Immature natural killer cell (primary cell): ENCODE results near the gene AP3S2. TPM values are rescaled to one million over a fixed set of nuclear protein-coding genes. Genes with fewer than 3 reads are reported as not detected.

Experiments used
- DNase-seq, 3 donors: peaks; one replicate each; pipeline ENCODE4 v3.0.0; 2022; ENCODE audit warnings: mixed read lengths in 1 of 3
- H3K27ac Mint-ChIP-seq, 6 donors: one replicate each; pipeline ENCODE4 v1.8.0; 2020; ENCODE audit warnings: mixed read lengths in 6 of 6, mild to moderate bottlenecking in 5 of 6, inconsistent platforms in 4 of 6, moderate library complexity in 3 of 6
- H3K27me3 Mint-ChIP-seq, 3 donors: one replicate each; pipeline ENCODE4 v1.8.0; 2020 to 2021; ENCODE audit warnings: low read depth in 3 of 3, mild to moderate bottlenecking in 3 of 3, mixed read lengths in 3 of 3, moderate library complexity in 3 of 3, inconsistent platforms in 1 of 3
- H3K36me3 Mint-ChIP-seq, 3 donors: one replicate each; pipeline ENCODE4 v1.8.0; 2020; ENCODE audit warnings: mixed read lengths in 3 of 3, inconsistent platforms in 2 of 3, mild to moderate bottlenecking in 2 of 3
- H3K4me1 Mint-ChIP-seq, 2 donors: one replicate each; pipeline ENCODE4 v1.8.0; 2020; ENCODE audit warnings: inconsistent platforms in 2 of 2, mild to moderate bottlenecking in 2 of 2, mixed read lengths in 2 of 2, moderate library complexity in 1 of 2
- H3K4me3 Mint-ChIP-seq, 5 donors: one replicate each; pipeline ENCODE4 v1.8.0; 2020; ENCODE audit warnings: mild to moderate bottlenecking in 5 of 5, mixed read lengths in 5 of 5, inconsistent platforms in 3 of 5, moderate library complexity in 3 of 5
- H3K9me3 Mint-ChIP-seq, 6 donors: one replicate each; pipeline ENCODE4 v1.8.0; 2020; ENCODE audit warnings: mild to moderate bottlenecking in 6 of 6, mixed read lengths in 6 of 6, inconsistent platforms in 4 of 6, moderate library complexity in 3 of 6
- polyA plus RNA-seq, 3 donors: library from polyadenylated mRNA; unstranded; fragments of 300-500 nt; fragmentation: Illumina TruSeq; gene quantifications; one replicate each; pipeline ENCODE4 v1.2.3, GENCODE V29; 2021

Gene AP3S2
- polyA plus RNA-seq, 3 donors from 2014 or later: 23.7 to 38.5 (median 32.2) TPM

DNA sequence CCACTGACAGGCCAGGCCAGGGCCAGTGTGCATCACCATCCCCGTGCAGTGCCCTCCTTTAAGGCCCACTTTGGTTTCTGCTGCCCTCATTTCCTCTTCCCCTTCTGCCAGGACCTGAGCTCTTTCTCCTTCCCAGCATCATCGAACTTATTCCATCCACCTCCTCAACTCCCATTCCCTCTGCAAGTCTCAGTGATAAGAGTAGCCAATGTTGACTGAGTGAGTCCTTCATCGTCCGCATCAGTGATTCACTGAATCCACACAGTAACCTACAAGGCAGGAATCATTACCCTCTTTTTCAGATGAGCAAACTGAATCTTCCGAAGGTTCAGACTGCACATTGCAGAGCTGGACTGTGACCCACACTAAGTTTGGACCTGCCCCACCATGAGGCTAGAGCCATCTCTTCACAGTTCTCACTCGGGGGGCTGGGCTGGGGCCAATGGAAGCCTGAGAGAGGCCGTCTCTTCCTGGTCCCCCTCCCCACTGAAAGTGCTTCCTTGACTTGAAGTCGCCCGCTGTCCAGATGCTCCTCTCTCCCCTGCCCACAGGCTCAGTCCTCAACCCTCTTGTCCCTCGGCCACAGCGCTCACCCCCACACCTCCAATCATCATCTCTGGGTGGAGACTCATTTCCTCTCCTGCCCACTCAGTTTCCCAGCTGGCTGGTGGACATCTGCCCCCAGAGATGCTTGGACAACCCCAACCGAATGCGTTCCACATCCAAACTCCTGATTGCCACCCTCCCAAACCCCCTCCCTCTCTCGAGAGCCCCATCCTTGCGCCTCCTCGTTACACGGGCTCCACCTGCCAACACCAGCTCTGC is 64.0 kb downstream of the AP3S2 start:
- H3K27ac Mint-ChIP-seq: peak overlapping the region in 1 of 6 donors; percentile 41
- no peak overlapping the region for H3K4me3 Mint-ChIP-seq
- no peaks in the 10 kb centered on the region for H3K4me1 Mint-ChIP-seq
- peaks cover 0 to 2% (median 0%) of the 10 kb centered on the region in 3 donors for H3K27me3 Mint-ChIP-seq
- peaks cover 5 to 25% (median 12%) of the 10 kb centered on the region in 3 donors for H3K36me3 Mint-ChIP-seq
- no peaks in the 10 kb centered on the region for H3K9me3 Mint-ChIP-seq
- DNase-seq: no peak

DNA sequence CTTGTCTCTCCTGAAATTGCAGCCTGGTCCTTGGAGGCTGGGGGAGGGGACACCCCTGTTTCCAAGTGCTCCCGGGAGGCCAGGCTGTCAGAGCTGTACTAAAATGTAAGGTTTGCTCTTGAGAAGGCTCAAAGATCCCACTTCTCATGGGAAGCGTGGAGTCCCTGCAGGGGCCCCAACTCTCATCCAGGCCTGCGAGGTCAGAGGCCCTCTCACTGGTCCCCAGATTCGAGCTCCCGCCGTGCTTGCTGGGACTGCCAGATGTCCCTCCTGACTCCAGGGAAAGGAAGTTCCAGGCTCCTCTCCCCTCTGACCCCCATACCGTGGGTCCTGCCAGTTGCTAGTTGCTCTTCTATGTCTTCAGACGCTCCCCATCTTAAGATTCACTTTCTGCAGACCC is 64.6 kb downstream of the AP3S2 start:
- no peaks in the 10 kb centered on the region for H3K9me3 Mint-ChIP-seq
- no peak for DNase-seq
- H3K27me3 Mint-ChIP-seq: peaks cover 0 to 2% (median 0%) of the 10 kb centered on the region in 3 donors
- no peak overlapping the region for H3K4me3 Mint-ChIP-seq
- no peak overlapping the region for H3K27ac Mint-ChIP-seq
- H3K36me3 Mint-ChIP-seq: peaks cover 5 to 19% (median 10%) of the 10 kb centered on the region in 3 donors
- no peaks in the 10 kb centered on the region for H3K4me1 Mint-ChIP-seq

DNA sequence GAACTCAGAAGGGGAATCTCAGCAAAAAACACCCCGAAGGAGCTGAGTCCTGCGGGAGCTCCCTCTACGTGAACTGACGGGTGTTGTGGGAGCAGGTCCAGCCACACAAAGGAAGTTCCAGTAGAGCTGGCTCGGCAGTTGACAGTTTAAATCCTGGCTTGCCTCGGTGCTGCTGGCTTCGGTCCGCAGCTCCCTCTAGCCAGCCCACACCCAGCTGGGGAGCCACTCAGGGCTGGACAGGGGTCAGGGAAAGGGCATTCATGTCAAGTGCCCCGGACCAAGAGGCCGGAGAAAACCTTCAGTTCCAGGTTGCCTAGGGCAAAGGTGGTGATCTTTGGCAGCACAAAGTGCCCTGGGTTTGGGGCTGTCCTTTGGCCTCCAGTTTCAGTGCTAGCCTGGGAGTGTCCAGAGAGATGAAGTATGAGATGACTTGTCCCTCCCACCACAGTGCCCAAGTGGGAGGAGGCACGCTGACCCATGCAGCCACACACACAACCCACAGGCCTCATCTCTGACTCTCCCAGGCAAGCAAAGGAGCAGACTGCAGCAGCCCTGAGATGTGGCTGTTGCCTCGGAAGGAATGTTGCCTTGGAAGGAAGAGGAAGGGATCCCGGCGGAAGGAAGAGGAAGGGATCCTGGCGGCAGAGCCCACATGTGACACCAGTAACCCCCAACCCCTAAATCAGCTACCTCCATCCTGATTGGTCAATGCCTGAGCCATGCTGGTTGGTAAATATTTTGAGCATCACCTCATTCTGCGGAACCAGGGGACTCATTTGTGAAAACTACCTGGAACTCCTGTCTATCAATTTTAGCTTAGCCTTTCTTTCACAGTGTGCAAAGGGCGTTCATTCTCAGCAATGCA is 65.3 kb downstream of the AP3S2 start:
- peaks cover 0 to 2% (median 0%) of the 10 kb centered on the region in 3 donors for H3K27me3 Mint-ChIP-seq
- H3K36me3 Mint-ChIP-seq: peaks cover 3 to 12% (median 5%) of the 10 kb centered on the region in 3 donors
- H3K27ac Mint-ChIP-seq: no peak overlapping the region
- no peak overlapping the region for H3K4me3 Mint-ChIP-seq
- no peaks in the 10 kb centered on the region for H3K4me1 Mint-ChIP-seq
- DNase-seq: no peak
- H3K9me3 Mint-ChIP-seq: no peaks in the 10 kb centered on the region

DNA sequence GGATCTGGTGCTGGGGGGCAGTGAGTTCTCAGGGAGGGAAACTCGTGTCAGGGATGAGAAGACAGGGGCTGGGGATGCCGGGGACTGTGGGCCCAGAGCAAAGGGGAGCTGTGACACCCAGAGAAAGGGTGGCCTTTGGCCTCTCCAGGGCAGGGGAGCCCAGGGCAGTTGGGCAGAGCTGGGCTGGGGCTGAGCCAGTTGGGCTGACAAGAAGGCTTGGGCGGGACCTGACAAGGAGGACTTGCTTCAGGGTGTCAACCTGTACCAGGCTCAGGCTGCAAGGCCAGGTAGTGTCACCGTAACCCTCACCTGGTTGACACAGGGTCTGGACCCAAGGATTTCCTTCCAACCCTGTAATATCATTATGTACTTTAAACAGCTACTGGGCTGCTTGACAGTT is 66.0 kb downstream of the AP3S2 start:
- Mint-ChIP-seq H3K36me3 (peaks cover 0 to 6% (median 3%) of the 10 kb centered on the region in 3 donors), H3K9me3 (no peaks in the 10 kb centered on the region), H3K27ac (peak overlapping the region in 1 of 6 donors; percentile 14), H3K4me3 (no peak overlapping the region), H3K4me1 (no peaks in the 10 kb centered on the region), H3K27me3 (peaks cover 0 to 2% (median 0%) of the 10 kb centered on the region in 3 donors)
- DNase-seq: no peak

DNA sequence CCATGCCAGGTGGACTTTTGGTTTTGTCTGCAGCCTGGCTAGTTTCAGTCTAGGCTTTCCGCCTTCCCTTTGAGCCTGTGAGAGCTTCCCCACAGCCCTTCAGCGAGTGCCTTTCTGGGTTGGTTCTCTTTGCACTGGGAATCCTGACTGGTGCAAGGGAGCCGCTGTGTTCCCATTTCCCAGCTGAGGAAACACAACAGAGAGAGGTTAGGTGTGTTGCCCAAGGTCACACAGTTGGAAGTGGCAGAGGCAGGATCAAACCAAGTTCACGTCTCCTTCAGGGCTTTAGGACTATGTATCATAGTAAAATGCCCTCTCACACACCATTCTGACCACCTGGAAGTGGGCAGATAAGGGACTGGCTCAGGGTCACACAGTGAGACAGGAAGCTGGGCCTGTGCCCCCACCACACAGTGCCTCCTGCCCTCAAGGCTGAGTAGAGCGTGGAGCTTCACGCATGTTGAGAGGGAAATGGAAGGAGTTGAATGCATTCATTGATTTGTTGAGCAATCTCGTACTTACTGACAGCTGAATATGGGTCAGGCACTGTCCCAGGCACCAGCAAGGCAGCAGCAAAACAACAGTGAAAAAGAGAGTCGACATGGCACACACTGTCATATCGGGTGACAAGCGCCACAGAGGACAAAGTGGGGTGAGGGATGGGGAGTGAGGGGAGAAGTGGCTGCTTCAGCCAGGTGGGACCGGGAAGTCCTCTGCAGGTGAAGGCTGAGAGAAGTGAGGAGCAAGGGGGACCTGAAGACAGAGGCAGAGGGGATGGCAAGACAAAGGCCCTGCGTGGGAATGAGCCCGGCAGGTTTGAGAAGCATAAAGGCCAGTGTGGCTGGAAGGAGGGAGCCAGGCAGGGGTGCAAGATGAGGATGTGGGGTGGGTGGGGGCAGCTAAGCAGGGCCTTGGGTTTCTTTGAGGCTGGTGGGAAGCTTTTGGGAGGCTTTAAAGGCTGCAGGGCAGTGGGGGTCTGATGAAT is 66.8 kb downstream of the AP3S2 start:
- peaks cover 0 to 2% (median 2%) of the 10 kb centered on the region in 3 donors for H3K27me3 Mint-ChIP-seq
- H3K4me3 Mint-ChIP-seq: no peak overlapping the region
- DNase-seq: no peak
- peak overlapping the region in 1 of 6 donors; percentile 28 for H3K27ac Mint-ChIP-seq
- no peaks in the 10 kb centered on the region for H3K4me1 Mint-ChIP-seq
- peaks cover 0 to 2% (median 0%) of the 10 kb centered on the region in 3 donors for H3K36me3 Mint-ChIP-seq
- H3K9me3 Mint-ChIP-seq: no peaks in the 10 kb centered on the region

DNA sequence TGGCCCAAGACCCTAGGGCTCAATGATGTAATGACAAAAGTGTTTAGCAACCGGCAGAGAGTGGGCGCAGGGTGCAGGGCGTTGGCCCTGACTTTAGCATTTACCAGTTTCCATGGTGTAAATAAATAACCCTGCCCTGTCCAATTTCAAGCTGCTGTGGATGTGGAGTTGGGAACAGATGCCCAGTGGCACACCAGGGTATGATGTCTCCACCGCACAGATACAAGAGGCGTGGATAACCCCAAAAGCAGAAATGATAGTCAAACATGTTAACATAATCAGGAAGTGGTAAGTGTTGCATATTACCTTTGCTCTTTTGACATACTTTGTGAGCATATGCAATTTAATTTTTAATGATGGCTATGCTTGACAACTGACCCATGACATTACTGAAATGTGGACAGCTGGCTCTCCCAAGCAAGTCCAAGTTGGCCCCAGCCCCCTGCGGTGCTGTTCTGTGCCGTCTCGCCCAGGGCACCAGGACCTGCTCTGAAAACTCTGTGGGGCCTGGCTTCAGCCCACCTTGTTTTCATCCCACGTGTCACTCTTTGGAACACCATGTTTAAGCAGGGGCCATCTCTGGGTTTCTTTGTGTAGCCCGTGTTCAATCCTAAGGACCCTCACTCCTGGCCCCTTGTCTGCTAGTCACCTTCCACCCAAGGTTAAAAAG is 68.4 kb downstream of the AP3S2 start:
- Mint-ChIP-seq H3K36me3 (no peaks in the 10 kb centered on the region), H3K4me3 (no peak overlapping the region), H3K27ac (no peak overlapping the region), H3K4me1 (no peaks in the 10 kb centered on the region), H3K27me3 (peaks cover 0 to 2% (median 1%) of the 10 kb centered on the region in 3 donors), H3K9me3 (no peaks in the 10 kb centered on the region)
- no peak for DNase-seq

DNA sequence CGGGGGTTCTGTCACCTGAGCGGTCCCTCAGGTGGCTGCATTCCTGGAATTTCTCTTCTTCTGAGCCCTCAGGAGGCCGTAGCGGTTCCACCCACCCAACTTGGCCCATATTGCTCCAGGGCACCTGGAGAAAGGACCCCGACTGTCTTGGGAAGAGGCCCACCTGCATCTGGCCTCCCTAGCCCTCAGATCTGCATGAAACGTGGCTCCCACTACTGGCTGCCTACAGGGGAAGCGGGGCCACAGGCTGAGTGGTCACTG is 69.3 kb downstream of the AP3S2 start:
- H3K27ac Mint-ChIP-seq: no peak overlapping the region
- H3K4me3 Mint-ChIP-seq: no peak overlapping the region
- H3K4me1 Mint-ChIP-seq: no peaks in the 10 kb centered on the region
- no peak for DNase-seq
- H3K9me3 Mint-ChIP-seq: no peaks in the 10 kb centered on the region
- H3K36me3 Mint-ChIP-seq: no peaks in the 10 kb centered on the region
- peaks cover 0 to 5% (median 0%) of the 10 kb centered on the region in 3 donors for H3K27me3 Mint-ChIP-seq

DNA sequence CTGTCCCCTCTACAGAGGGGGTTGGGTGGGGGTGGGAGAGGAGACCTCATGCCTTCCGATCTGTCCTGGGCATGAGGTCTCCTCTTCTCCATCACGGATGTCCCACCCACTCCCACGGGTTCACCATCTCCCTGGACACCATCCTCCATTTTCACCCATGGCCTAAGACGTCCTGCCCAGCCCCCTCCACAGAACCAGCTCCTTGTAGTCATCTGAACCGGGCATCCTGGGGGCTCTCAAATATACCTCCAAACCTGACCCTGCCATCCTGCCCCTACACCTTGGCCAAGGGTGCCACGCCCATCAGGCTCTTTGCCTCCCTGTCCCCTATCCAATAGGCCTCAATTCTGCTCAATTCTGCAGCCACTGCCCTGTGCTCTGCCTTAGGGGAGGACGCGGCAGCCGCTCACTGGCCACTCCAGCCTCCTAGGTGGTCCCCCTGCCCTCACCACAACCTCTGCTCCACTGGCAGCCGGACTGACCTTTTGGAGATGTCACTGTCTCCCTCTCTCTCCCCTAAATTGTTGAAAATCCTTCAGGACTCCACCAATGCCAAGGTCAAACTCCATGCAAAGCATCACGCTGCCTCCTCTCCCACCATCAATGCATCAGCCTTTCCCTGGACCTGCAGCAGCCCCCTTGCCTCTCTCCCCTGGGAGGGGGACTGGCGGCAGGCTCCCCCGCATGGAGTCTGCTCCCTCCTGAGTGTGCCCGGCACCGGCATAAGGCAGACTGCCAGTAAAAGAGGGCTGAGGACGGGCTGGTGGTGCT is 69.8 kb downstream of the AP3S2 start:
- Mint-ChIP-seq H3K9me3 (no peaks in the 10 kb centered on the region), H3K27me3 (peaks cover 0 to 5% (median 0%) of the 10 kb centered on the region in 3 donors), H3K4me1 (no peaks in the 10 kb centered on the region), H3K36me3 (no peaks in the 10 kb centered on the region), H3K4me3 (no peak overlapping the region), H3K27ac (no peak overlapping the region)
- no peak for DNase-seq

DNA sequence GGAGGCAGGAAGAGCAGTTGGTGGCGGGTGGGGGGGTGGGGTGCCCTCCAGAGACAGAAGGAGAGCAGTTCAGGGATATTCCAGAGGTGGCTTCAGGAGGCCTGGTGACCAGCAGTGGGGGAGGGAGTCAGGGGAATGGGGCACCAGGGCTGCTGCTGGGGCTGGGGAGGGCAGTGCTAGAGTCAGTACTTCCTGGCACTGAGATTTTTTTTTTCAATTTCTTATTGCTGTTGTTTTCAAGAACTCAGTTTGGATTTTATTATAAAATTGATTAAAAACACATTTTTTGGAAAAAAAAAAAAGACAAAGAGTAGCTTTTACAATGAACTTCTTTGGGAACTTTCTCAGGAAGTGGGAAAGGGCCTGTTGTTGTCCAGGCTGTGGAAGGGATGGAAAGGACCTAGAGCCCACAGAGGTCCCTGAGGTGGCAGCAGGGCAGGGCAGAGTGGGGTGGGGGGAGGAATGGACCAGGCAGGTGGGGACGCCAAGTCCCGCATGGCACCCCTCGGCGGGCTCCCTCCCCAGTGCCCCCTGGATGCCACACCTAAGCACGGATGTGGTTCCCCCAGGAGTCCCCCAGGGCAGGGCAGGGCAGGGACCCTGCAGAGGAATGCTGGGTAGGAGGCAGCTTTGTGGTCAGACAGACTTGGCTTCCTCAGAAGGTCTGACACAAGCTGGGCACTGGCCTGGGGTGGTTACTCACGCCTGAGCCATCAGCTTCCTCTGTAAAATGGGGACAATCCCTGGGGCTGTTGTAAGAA is 70.7 kb downstream of the AP3S2 start:
- Mint-ChIP-seq H3K4me1 (no peaks in the 10 kb centered on the region), H3K9me3 (no peaks in the 10 kb centered on the region), H3K27ac (no peak overlapping the region), H3K4me3 (no peak overlapping the region), H3K27me3 (peaks cover 0 to 5% (median 2%) of the 10 kb centered on the region in 3 donors), H3K36me3 (peaks cover 0 to 2% (median 0%) of the 10 kb centered on the region in 3 donors)
- no peak for DNase-seq

DNA sequence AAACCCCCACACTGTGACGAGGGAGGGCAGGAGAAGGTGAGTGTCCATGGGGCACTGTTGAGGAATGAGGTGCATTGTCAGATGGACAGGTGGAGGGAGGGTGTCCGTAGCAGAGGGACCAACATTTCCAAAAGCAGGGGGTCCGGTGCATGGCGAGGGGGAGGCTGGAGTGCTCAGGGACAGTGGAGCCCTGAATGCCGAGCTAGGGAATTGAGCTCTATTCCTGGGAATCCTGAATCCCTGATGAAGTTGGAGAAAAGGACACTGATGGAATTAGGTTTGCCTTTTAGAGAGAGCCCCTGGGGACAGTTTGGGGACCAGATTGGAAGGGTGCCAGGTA is 71.2 kb downstream of the AP3S2 start:
- H3K4me1 Mint-ChIP-seq: no peaks in the 10 kb centered on the region
- no peak overlapping the region for H3K4me3 Mint-ChIP-seq
- H3K27ac Mint-ChIP-seq: no peak overlapping the region

DNA sequence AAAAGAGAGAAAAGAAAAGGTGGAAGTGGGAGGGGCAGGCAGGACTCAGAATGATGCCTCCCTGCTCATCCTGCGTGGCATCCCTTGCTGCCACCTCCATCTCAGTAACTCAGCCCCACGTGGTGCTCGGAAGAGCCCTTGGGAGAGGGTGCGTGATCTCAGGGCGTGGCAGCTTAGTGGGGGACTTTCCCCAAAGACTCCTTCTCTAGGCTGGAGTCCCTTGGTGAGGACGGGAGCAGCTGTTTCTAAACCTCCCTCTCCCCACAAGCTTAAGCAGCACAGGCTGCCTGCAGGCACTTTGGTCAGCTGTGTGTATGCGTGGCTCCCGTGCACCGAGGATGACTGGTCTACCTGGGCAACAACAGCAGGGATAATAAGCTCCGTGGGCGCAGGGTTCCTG is 71.8 kb downstream of the AP3S2 start:
- peaks cover 0 to 4% (median 0%) of the 10 kb centered on the region in 3 donors for H3K36me3 Mint-ChIP-seq
- H3K4me3 Mint-ChIP-seq: no peak overlapping the region
- H3K27me3 Mint-ChIP-seq: peaks cover 0 to 14% (median 7%) of the 10 kb centered on the region in 3 donors
- H3K4me1 Mint-ChIP-seq: no peaks in the 10 kb centered on the region
- H3K27ac Mint-ChIP-seq: no peak overlapping the region
- H3K9me3 Mint-ChIP-seq: no peaks in the 10 kb centered on the region
- DNase-seq: no peak

More for the DNA sequence above, 71.2 kb downstream of the AP3S2 start:
- peaks cover 0 to 10% (median 2%) of the 10 kb centered on the region in 3 donors for H3K27me3 Mint-ChIP-seq
- no peak for DNase-seq
- H3K9me3 Mint-ChIP-seq: no peaks in the 10 kb centered on the region
- peaks cover 0 to 4% (median 0%) of the 10 kb centered on the region in 3 donors for H3K36me3 Mint-ChIP-seq
